CD14-positive monocyte (primary cell): Measurements from ENCODE around the gene KRAS. TPM values are rescaled to one million over a fixed set of nuclear protein-coding genes. Genes with fewer than 3 reads are reported as not detected.

Source experiments
- DNase-seq, 3 donors: peaks; one replicate each; pipeline ENCODE4 v3.0.0-alpha.2; 2011 to 2022
- H2AFZ ChIP-seq: 2 replicates; pipeline ENCODE4 v1.6.0; 2012; ENCODE audit warnings: mild to moderate bottlenecking, low read depth, low read length, inconsistent platforms; ENCODE audit not compliant: insufficient read depth, poor library complexity, severe bottlenecking
- H3K27ac ChIP-seq, 2 donors: 1 replicate in 1 of 2; 2 replicates in 1 of 2; pipeline ENCODE4 v1.5.1; 2012 to 2013; ENCODE audit warnings: low read length in 2 of 2, control low read depth in 1 of 2, inconsistent platforms in 1 of 2, low read depth in 1 of 2, mild to moderate bottlenecking in 1 of 2
- H3K27me3 ChIP-seq, 2 donors: one replicate each; pipeline versions ENCODE4 v1.6.0 to v1.6.1; 2011 to 2013; ENCODE audit warnings: low read length in 2 of 2; ENCODE audit not compliant: control insufficient read depth in 2 of 2, insufficient read depth in 2 of 2
- H3K36me3 ChIP-seq, 2 donors: replicated peaks in 1 of 2; 1 replicate in 1 of 2; 2 replicates in 1 of 2; pipeline versions ENCODE4 v1.5.1 to v1.6.1; 2012 to 2013; ENCODE audit warnings: low read length in 2 of 2, control low read depth in 1 of 2, inconsistent platforms in 1 of 2, mild to moderate bottlenecking in 1 of 2; ENCODE audit not compliant: insufficient read depth in 2 of 2, control insufficient read depth in 1 of 2
- H3K4me1 ChIP-seq, 2 donors: 1 replicate in 1 of 2; 2 replicates in 1 of 2; pipeline versions ENCODE4 v1.5.1 to v1.6.1; 2012 to 2013; ENCODE audit warnings: low read length in 2 of 2, control low read depth in 1 of 2, inconsistent platforms in 1 of 2, mild to moderate bottlenecking in 1 of 2, moderate library complexity in 1 of 2; ENCODE audit not compliant: insufficient read depth in 2 of 2, control insufficient read depth in 1 of 2
- H3K4me2 ChIP-seq: replicated peaks from 2 replicates; pipeline ENCODE3; 2012; ENCODE audit warnings: low read length, moderate library complexity, mild to moderate bottlenecking; ENCODE audit not compliant: poor library complexity, severe bottlenecking; ENCODE audit errors: extremely low read depth
- H3K4me3 ChIP-seq, 3 experiments: fragments of 200-600 bp in 1 of 3; sonication (generic) in 1 of 3; replicated peaks in 1 of 3; 1 replicate in 2 of 3; 2 replicates in 1 of 3; pipeline ENCODE4 v1.5.1; 2011 to 2013; ENCODE audit warnings: low read length in 3 of 3, mild to moderate bottlenecking in 3 of 3, control low read depth in 2 of 3, low read depth in 2 of 3, inconsistent platforms in 1 of 3, moderate library complexity in 1 of 3
- H3K79me2 ChIP-seq: 2 replicates; pipeline ENCODE4 v1.6.0; 2012; ENCODE audit warnings: mild to moderate bottlenecking, control low read depth, inconsistent platforms, low read length, moderate library complexity; ENCODE audit not compliant: insufficient read depth
- H3K9ac ChIP-seq: 2 replicates; pipeline ENCODE4 v1.6.0; 2017; ENCODE audit warnings: low read length, mild to moderate bottlenecking; ENCODE audit not compliant: insufficient read depth, poor library complexity, severe bottlenecking
- H3K9me3 ChIP-seq, 2 donors: replicated peaks in 1 of 2; 1 replicate in 1 of 2; 2 replicates in 1 of 2; pipeline versions ENCODE4 v1.5.1 to v1.6.1; 2012 to 2013; ENCODE audit warnings: low read length in 2 of 2, control low read depth in 1 of 2; ENCODE audit not compliant: control insufficient read depth in 1 of 2, insufficient read depth in 1 of 2
- H4K20me1 ChIP-seq: 2 replicates; pipeline ENCODE4 v1.6.0; 2012; ENCODE audit warnings: mild to moderate bottlenecking, low read length, control low read depth, moderate library complexity; ENCODE audit not compliant: insufficient read depth
- H3K27ac Mint-ChIP-seq, 7 donors: one replicate each; pipeline ENCODE4 v1.8.0; 2020; ENCODE audit warnings: mild to moderate bottlenecking in 7 of 7, mixed read lengths in 7 of 7, moderate library complexity in 6 of 7, inconsistent platforms in 2 of 7
- H3K27me3 Mint-ChIP-seq, 3 donors: one replicate each; pipeline ENCODE4 v1.8.0; 2021 to 2022; ENCODE audit warnings: low read depth in 3 of 3, mild to moderate bottlenecking in 3 of 3, mixed read lengths in 3 of 3, moderate library complexity in 3 of 3, inconsistent platforms in 1 of 3
- H3K36me3 Mint-ChIP-seq, 2 donors: one replicate each; pipeline ENCODE4 v1.8.0; 2020; ENCODE audit warnings: mixed read lengths in 2 of 2, inconsistent platforms in 1 of 2, mild to moderate bottlenecking in 1 of 2
- H3K4me1 Mint-ChIP-seq: one replicate; pipeline ENCODE4 v1.8.0; 2020; ENCODE audit warnings: mild to moderate bottlenecking, mixed read lengths
- H3K4me3 Mint-ChIP-seq, 2 donors: one replicate each; pipeline ENCODE4 v1.8.0; 2020; ENCODE audit warnings: mild to moderate bottlenecking in 2 of 2, mixed read lengths in 2 of 2, moderate library complexity in 1 of 2
- H3K9me3 Mint-ChIP-seq, 7 donors: one replicate each; pipeline ENCODE4 v1.8.0; 2020 to 2022; ENCODE audit warnings: mixed read lengths in 7 of 7, mild to moderate bottlenecking in 6 of 7, moderate library complexity in 6 of 7, inconsistent platforms in 2 of 7
- CTCF ChIP-seq: fragments of 200-600 bp; IDR thresholded peaks from one replicate; pipeline ENCODE4 v1.8.0; 2022; ENCODE audit warnings: antibody characterized with exemption, mild to moderate bottlenecking
- WGBS: methylation state at CpG from one replicate; pipeline ENCODE4 v1.1.5; 2013; ENCODE audit warnings: missing lambda C conversion rate; ENCODE audit not compliant: insufficient coverage; 5-methylcytosine and 5-hydroxymethylcytosine counted together
- intact Hi-C, 2 donors: fragments of 100-400 bp; cut with micrococcal nuclease; formaldehyde crosslinking; loops; one replicate each; pipeline versions ENCODE4 v1.15.0 to v1.15.1; 2023
- polyA plus RNA-seq, 3 donors: library from polyadenylated mRNA; depleted of rRNA in 1 of 3; unstranded in 2 of 3; stranded (reverse) in 1 of 3; fragments of 300-500 nt in 2 of 3; fragments of >200 nt in 1 of 3; fragmentation: Illumina TruSeq in 2 of 3; gene quantifications; 1 replicate in 2 of 3; 2 replicates in 1 of 3; pipeline ENCODE4 v1.2.3, GENCODE V29; 2012 to 2021

KRAS gene
- polyA plus RNA-seq, 3 donors = 12.1 to 37.4 (median 33.0) TPM

GRCh38 chr12:25253371-25254068 lies 2.8 kb upstream of the KRAS start:
- no peak overlapping the region for H3K4me3 Mint-ChIP-seq
- no peak overlapping the region for H3K4me3 ChIP-seq

DNA sequence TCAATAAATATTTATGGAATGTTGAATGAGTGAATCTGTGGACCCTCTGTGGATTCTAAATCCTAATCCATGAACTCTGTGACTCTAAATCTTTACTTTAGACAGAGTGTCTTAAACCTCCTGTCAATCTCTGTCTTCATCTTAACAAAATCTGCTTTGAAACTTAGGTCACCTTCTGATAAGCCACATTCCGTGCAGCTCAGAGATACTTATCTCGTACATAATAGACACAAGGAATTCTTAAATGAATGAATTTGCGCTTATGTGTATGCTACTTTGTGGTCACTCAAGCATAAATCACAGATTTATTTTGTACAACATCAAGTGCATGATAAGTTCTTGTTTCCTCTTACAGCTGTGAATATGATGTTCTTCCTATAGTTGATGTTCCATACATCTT lies 2.2 kb upstream of the KRAS start:
- Histone ChIP-seq H3K4me2 (no peak overlapping the region), H3K9ac (no peak overlapping the region), H3K9me3 (no peaks in the 10 kb centered on the region), H3K4me1 (peaks cover 13 to 22% of the 10 kb centered on the region in 2 donors), H3K27me3 (no peaks in the 10 kb centered on the region), H3K36me3 (no peaks in the 10 kb centered on the region), H3K27ac (no peak overlapping the region), H2AFZ (no peak overlapping the region), H4K20me1 (peaks cover 8% of the 10 kb centered on the region), H3K79me2 (peaks cover 23% of the 10 kb centered on the region), H3K4me3 (no peak overlapping the region)
- DNase-seq = no peak
- H3K27me3 Mint-ChIP-seq = peaks cover 0 to 9% (median 2%) of the 10 kb centered on the region in 3 donors
- no peak overlapping the region for H3K27ac Mint-ChIP-seq
- peaks cover 23% of the 10 kb centered on the region for H3K4me1 Mint-ChIP-seq
- intact Hi-C loops = loop anchor here in 1 of 2 donors (5.0 kb wide), 1 partner anchor 84 kb away; no protein-coding TSS in a partner anchor
- TF ChIP-seq CTCF = no peak
- peaks cover 5 to 6% of the 10 kb centered on the region in 2 donors for H3K36me3 Mint-ChIP-seq
- H3K4me3 Mint-ChIP-seq = no peak overlapping the region
- no peaks in the 10 kb centered on the region for H3K9me3 Mint-ChIP-seq
- WGBS = 100% methylated on average over 1 of the region's 3 CpGs

More at GRCh38 chr12:25253371-25254068, 2.8 kb upstream of the KRAS start:
- peaks cover under 1% of the 10 kb centered on the region in 2 donors for H3K36me3 Mint-ChIP-seq
- H4K20me1 ChIP-seq = peaks cover 4% of the 10 kb centered on the region
- H3K9me3 Mint-ChIP-seq = no peaks in the 10 kb centered on the region
- H2AFZ ChIP-seq = no peak overlapping the region
- H3K4me1 Mint-ChIP-seq = peaks cover 21% of the 10 kb centered on the region
- peaks cover 17% of the 10 kb centered on the region for H3K79me2 ChIP-seq
- H3K4me1 ChIP-seq = peaks cover 13 to 22% of the 10 kb centered on the region in 2 donors
- no peak for DNase-seq
- H3K27ac Mint-ChIP-seq = peak overlapping the region in 1 of 7 donors; percentile 5
- H3K27me3 Mint-ChIP-seq = peaks cover 0 to 9% (median 2%) of the 10 kb centered on the region in 3 donors
- intact Hi-C loops = loop anchor here in 1 of 2 donors (5.0 kb wide), 1 partner anchor 84 kb away; no protein-coding TSS in a partner anchor
- H3K36me3 ChIP-seq = no peaks in the 10 kb centered on the region
- H3K4me2 ChIP-seq = no peak overlapping the region
- no peaks in the 10 kb centered on the region for H3K27me3 ChIP-seq
- 81% methylated on average over 3 of the region's 5 CpGs for WGBS
- no peaks in the 10 kb centered on the region for H3K9me3 ChIP-seq
- no peak overlapping the region for H3K9ac ChIP-seq
- no peak for TF ChIP-seq CTCF
- no peak overlapping the region for H3K27ac ChIP-seq
